SHP77 treated with DMSO at 0.1 percent for 48 hours (cell line): ENCODE results near the gene CD2AP.
"Not testable (repeated sequence)": the region's sequence is repeated elsewhere in the genome, so short reads cannot be mapped to it uniquely, and the experiment has no call there.

ENCODE experiments used
- DNase-seq: peaks from one replicate; lab custom pipeline; 2025; lab: John Stamatoyannopoulos, UW

Gene CD2AP

DNA sequence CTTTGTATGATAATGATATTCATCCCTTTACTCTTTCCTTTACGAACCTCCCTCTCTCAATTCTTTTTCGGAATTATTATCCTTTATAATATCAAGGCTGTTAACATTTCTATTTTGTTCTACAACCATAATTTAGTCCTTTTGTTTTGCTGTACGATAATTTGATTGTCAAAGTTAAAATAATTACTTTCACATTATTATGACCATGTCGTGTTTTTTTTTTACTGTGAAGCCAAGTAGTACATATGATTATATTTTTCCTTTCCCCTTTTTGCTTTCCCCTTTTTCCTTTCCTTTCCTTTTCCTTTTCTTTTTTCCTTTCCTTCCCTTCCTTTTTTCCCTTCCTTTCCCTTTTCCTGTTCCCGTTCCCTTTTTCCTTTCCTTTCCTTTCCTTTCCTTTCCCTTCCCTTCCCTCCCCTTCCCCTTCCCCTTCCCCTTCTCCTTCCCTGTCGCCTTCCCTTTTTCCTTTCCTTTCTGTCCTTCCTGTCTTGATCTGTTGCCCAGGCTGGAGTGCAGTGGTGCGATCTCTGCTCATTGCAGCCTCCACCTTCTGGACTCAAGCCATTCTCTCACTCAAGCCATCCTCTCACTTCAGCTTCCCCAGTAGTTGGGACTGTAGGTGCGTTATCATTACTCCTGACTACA is 19.5 kb downstream of the CD2AP start:
- DNase-seq = no peak

DNA sequence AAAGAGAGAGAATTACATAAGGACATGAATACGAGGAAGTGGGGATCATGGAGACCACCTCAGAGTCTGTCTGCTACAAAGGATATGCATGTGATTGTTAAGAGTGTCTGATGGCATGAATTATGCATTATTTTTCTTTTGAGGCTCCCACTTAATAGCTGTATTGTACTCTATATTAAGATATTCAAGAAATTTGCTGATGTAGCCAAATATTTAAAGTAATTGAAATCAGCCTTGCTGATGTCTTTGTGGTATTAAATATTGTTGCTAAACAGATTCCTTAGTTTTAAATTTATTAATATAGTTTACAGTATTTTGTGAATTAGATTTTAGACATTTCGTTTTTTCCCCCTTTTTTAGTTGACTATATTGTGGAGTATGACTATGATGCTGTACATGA is 25.3 kb downstream of the CD2AP start:
- no peak for DNase-seq

- DNase-seq = no peak
Observed at GRCh38 chr6:47509937-47510336, 32.3 kb downstream of the CD2AP start.

GRCh38 chr6:47512872-47513271 is 35.3 kb downstream of the CD2AP start:
- no peak for DNase-seq

- DNase-seq = no peak
Observed at GRCh38 chr6:47519279-47519678, 41.7 kb downstream of the CD2AP start.

DNA sequence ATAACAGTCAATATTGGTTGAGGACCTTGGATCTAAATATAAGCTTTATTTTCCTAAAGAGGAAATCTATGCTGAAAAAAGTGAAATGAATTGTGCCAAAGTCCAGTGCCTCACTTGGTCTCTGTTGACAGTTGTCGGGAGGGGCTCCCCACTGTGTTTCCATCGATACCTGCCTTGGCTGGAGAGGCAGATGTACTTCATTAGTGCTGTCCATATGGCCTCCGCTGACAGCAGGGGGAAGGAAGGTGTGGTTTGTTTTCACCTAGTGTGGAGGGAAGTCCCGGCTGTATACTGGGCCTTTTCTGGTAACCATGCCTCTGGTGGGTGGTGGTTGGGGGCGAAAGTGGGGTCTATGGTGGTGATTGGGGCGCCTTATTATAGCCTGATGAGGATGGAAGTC is 42.7 kb downstream of the CD2AP start:
- no peak for DNase-seq

- DNase-seq = no peak
Observed at GRCh38 chr6:47521961-47522360, 44.4 kb downstream of the CD2AP start.

GRCh38 chr6:47524136-47524845 is 46.7 kb downstream of the CD2AP start:
- no peak for DNase-seq

- no peak for DNase-seq
Observed at GRCh38 chr6:47525330-47526057, 47.9 kb downstream of the CD2AP start.

DNA sequence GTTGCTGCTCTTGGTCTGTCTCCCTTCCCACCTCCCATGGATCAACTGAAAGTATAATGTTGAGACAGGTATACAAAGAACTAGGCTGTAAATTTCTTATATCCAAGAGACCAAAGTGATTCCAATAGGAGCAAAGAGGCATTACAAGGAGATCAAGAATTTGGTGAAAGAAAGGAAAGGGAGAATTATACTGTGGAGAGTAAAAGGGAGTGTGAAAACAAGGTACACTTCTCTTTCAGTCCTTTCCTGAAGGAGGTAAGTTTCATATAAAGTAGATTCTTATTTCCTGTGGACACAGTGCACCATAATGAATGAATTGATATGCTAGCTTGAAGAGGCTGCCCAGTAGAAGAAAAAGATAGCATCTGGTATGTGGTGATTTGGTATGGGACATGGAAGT is 49.7 kb downstream of the CD2AP start:
- DNase-seq = no peak

DNA sequence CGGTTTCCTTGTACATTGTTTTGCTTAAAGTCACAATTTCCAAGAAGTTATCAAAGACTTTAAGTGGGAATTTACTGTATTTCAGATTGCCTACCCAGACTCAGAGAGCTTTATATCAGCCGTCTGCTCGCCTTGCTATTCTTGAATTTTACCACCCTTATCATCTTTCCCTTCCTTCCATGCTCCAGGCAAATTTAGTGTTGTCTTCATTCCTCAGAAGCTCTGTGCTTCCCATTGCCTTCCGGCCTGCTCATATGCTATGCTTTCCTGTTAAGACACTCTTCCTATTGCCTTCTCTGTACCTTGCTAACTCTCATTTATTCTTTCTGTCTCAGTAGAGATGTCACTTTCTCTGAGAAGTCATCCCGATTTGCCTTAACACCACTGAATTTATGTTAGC is 52.1 kb downstream of the CD2AP start:
- no peak for DNase-seq

DNA sequence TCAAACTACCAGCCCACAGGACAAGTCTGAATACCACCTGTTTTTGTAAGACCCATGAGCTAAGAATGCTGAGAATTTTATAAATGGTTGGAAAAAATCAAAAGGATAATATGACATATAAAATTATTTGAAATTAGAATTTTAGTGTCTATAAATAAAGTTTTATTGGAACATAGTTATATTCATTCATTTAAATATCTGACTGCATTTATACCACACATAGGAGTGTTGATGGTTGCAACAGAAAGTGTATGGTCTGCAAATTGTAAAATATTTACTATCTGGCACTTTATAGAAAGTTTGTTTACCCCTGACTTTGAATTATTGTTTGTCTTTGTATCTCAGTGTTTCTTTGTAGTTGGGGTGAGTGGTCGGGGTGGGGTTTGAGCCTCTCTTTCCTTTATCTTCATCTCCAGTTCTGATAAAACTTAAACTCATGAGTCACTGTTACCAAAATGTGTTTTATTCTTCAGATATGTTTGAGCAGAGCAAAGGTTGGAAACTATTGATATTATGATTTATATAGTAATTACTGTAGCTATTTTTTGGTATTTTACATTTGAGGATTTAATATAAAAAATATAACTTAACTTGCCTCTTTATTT is 55.5 kb downstream of the CD2AP start:
- DNase-seq = no peak

- DNase-seq = no peak
Observed at GRCh38 chr6:47534063-47534462, 56.5 kb downstream of the CD2AP start.

DNA sequence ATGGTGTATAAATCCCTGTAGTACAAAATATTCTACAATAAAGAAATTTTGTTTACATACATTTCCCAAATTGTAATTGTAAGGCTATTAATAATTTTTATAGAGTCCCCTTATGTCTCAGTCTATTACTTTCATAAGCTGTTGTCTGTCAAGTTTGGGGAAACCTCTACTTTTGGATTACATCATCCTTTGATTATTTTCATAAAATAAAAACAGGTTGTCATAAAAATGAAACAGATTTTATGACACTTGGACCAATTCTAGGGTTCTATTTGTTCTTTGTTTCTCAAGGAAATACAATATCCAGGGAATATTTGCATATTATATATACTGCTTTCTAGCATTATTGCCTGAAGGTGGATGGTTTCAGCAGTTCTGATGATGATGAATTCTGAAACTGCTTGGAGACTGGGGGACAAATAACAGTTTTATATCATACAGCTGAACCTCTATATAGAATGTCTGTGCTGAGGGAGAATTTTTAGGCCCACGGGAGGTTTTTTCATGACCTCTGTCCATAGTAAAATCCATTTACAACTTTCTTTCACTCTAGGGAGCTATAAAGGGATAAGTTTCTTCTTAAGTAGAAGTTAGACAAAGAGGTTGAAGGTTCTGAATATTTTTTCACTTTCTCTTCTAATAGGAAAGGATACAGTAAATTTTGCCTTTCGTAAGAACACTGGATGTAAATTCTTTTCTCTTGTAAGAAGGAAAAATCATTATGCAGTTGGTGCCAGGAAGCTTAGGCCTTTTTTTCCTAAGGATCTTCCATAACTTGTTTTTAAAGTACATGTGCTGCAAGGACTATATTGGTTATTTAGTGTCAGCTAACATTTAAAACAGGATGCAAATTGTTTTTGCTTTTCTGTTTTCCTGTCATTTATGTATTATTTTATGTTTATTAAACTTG is 58.0 kb downstream of the CD2AP start:
- no peak for DNase-seq

- no peak for DNase-seq
Observed at GRCh38 chr6:47536816-47537401, 59.3 kb downstream of the CD2AP start.

DNA sequence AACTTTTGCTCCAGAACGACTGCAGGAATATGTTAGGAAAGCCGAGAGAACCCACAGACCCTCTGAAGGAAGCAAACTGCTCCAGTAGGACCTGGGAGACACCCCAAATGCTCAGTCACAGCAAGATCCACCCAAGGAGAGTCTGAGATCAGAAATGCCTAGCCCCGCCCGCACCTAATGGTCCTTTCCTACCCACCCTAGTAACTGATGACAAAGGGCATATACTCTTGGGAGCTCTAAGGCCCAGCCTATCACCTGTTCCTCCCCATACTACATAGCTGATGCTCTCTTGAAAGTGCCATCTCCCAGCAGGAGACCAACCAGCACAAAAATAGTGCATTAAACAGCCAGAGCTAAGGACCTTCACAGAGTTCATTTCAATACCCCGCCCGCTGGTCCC is 67.6 kb downstream of the CD2AP start:
- no peak for DNase-seq

- DNase-seq = no peak
Observed at GRCh38 chr6:47551670-47552069, 74.1 kb downstream of the CD2AP start.

GRCh38 chr6:47552319-47552718 is 74.7 kb downstream of the CD2AP start:
- no peak for DNase-seq

DNA sequence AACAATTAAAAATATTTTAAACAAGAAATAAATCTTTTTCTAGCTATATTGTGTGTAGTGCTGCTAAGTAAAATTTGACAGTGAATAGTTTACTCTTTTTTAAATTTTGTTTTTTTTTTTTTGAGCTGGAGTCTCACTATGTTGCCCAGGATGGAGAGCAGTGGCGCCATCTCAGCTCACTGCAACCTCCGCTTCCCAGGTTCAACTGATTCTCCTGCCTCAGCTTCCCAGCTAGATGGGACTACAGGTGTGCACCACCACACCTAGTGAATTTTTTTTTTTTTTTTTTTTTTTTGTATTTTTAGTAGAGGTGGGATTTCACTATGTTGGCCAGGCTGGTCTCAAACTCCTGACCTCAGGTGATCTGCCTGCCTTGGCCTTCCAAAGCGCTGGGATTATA is 75.7 kb downstream of the CD2AP start:
- DNase-seq = not testable (repeated sequence)

DNA sequence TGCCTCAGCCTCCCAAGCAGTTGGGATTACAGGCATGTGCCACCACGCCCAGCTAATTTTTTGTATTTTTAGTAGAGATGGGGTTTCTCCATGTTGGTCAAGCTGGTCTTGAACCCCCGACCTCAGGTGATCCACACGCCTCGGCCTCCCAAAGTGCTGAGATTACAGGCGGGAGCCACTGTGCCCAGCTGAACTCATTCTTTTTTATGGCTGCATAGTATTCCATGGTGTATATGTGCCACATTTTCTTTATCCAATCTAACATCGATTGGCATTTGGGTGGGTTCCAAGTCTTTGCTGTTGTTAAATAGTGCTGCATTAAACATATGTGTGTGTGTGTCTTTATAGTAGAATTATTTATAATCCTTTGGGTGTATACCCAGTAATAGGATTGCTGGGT is 78.9 kb downstream of the CD2AP start:
- not testable (repeated sequence) for DNase-seq

GRCh38 chr6:47563162-47563561 is 85.6 kb downstream of the CD2AP start:
- DNase-seq = no peak
